Neuronal stem cell (in vitro differentiated cells): ENCODE data around the gene KLK2.

Experiments
- DNase-seq: peaks from one replicate; pipeline ENCODE4 v3.0.0-alpha.2; 2013; ENCODE audit warnings: low spot score
- H2AFZ ChIP-seq: one replicate; pipeline ENCODE4 v1.6.1; 2013; ENCODE audit warnings: mild to moderate bottlenecking, low read length, inconsistent platforms
- H2AK5ac ChIP-seq: 2 replicates; pipeline ENCODE4 v1.6.1; 2013; ENCODE audit warnings: low read depth, mild to moderate bottlenecking, inconsistent platforms, low read length, moderate library complexity, mixed read lengths
- H2BK120ac ChIP-seq: 2 replicates; pipeline ENCODE4 v1.6.1; 2013; ENCODE audit warnings: low read depth, mild to moderate bottlenecking, inconsistent platforms, low read length, moderate library complexity, mixed read lengths
- H2BK12ac ChIP-seq: one replicate; pipeline ENCODE4 v1.6.1; 2013; ENCODE audit warnings: low read length, inconsistent platforms
- H2BK15ac ChIP-seq: 2 replicates; pipeline ENCODE4 v1.6.1; 2013; ENCODE audit warnings: mild to moderate bottlenecking, low read length, inconsistent platforms, mixed read lengths
- H2BK5ac ChIP-seq: one replicate; pipeline ENCODE4 v1.6.1; 2013; ENCODE audit warnings: inconsistent platforms, mild to moderate bottlenecking, low read length, moderate library complexity
- H3K14ac ChIP-seq: one replicate; pipeline ENCODE4 v1.6.1; 2013; ENCODE audit warnings: low read length, inconsistent platforms
- H3K18ac ChIP-seq: 2 replicates; pipeline ENCODE4 v1.6.1; 2013; ENCODE audit warnings: low read length, inconsistent platforms
- H3K23ac ChIP-seq: 2 replicates; pipeline ENCODE4 v1.6.1; 2013; ENCODE audit warnings: low read depth, mild to moderate bottlenecking, mixed read lengths, low read length, inconsistent platforms; ENCODE audit not compliant: poor library complexity
- H3K27ac ChIP-seq: replicated peaks from 3 replicates; pipeline ENCODE4 v1.5.1; 2013; ENCODE audit warnings: low read length, inconsistent platforms
- H3K27me3 ChIP-seq, 3 experiments: 2 replicates each; pipeline ENCODE4 v1.6.1; 2013; ENCODE audit warnings: low read length in 3 of 3, mild to moderate bottlenecking in 2 of 3, inconsistent platforms in 1 of 3, low read depth in 1 of 3, mixed read lengths in 1 of 3, moderate library complexity in 1 of 3; ENCODE audit not compliant: control insufficient read depth in 3 of 3, insufficient read depth in 3 of 3
- H3K36me3 ChIP-seq, 2 donors: replicated peaks in 1 of 2; 2 replicates each; pipeline ENCODE4 v1.6.1; 2013; ENCODE audit warnings: low read length in 2 of 2; ENCODE audit not compliant: control insufficient read depth in 2 of 2, insufficient read depth in 2 of 2
- H3K4ac ChIP-seq: 2 replicates; pipeline ENCODE4 v1.6.1; 2013; ENCODE audit warnings: inconsistent platforms, mild to moderate bottlenecking, low read length, moderate library complexity
- H3K4me1 ChIP-seq, 2 donors: 1 replicate in 1 of 2; 2 replicates in 1 of 2; pipeline ENCODE4 v1.6.1; 2013; ENCODE audit warnings: low read length in 2 of 2, low read depth in 1 of 2; ENCODE audit not compliant: control insufficient read depth in 2 of 2, insufficient read depth in 1 of 2
- H3K4me2 ChIP-seq: one replicate; pipeline ENCODE4 v1.6.1; 2013; ENCODE audit warnings: mild to moderate bottlenecking, low read length, inconsistent platforms; ENCODE audit not compliant: insufficient read depth, poor library complexity, severe bottlenecking
- H3K4me3 ChIP-seq, 2 donors: 2 replicates each; pipeline ENCODE4 v1.5.1; 2013; ENCODE audit warnings: low read length in 2 of 2, mild to moderate bottlenecking in 2 of 2, inconsistent platforms in 1 of 2, moderate library complexity in 1 of 2
- H3K79me1 ChIP-seq: one replicate; pipeline ENCODE4 v1.6.1; 2013; ENCODE audit warnings: low read depth, mild to moderate bottlenecking, inconsistent platforms, low read length, moderate library complexity
- H3K9ac ChIP-seq: one replicate; pipeline ENCODE4 v1.6.1; 2013; ENCODE audit warnings: mild to moderate bottlenecking, low read depth, low read length, inconsistent platforms; ENCODE audit not compliant: poor library complexity
- H3K9me3 ChIP-seq, 2 donors: replicated peaks in 1 of 2; 2 replicates each; pipeline versions ENCODE3 to v1.6.1; 2013; ENCODE audit warnings: low read length in 2 of 2, mild to moderate bottlenecking in 2 of 2, inconsistent platforms in 1 of 2, low read depth in 1 of 2, mixed read lengths in 1 of 2, moderate library complexity in 1 of 2; ENCODE audit not compliant: control insufficient read depth in 2 of 2, insufficient read depth in 1 of 2
- H4K8ac ChIP-seq: one replicate; pipeline ENCODE4 v1.6.1; 2013; ENCODE audit warnings: low read depth, mild to moderate bottlenecking, inconsistent platforms, low read length, moderate library complexity
- H4K91ac ChIP-seq: one replicate; pipeline ENCODE4 v1.6.1; 2013; ENCODE audit warnings: low read length, low read depth, mild to moderate bottlenecking, inconsistent platforms; ENCODE audit not compliant: poor library complexity
- WGBS, 2 donors: extraction: QIAGEN DNeasy Blood & Tissue Kit; methylation state at CpG; one replicate each; pipeline ENCODE4 v1.1.7; 2013; ENCODE audit warnings: missing lambda C conversion rate in 2 of 2, mixed read lengths in 1 of 2; ENCODE audit not compliant: insufficient read length in 2 of 2, insufficient replicate concordance in 1 of 2; ENCODE audit errors: extremely low coverage in 2 of 2; 5-methylcytosine and 5-hydroxymethylcytosine counted together

The KLK2 gene

DNA sequence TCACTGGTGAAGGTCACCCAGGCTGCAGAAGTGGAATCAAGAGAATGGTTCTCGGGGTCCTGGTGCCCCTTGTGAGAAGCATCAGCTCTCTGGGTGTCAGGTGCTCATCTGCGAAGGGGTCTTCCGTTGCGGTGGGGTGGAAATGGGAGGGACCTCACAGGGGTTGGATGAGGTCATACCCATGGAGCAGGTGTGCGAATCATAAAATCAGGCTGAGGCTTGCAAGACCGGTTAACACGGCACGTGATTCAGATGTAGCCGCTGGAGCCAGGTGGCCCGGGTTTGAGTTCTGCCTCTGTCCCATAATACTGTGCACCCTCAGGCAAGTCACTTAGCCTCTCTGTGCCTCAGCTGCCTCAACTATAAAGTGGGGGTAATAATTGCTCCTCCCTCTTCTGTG, 35.9 kb upstream of the KLK2 start:
- H4K91ac ChIP-seq: no peak overlapping the region
- no peak overlapping the region for H2AK5ac ChIP-seq
- no peak for DNase-seq
- no peak overlapping the region for H2BK15ac ChIP-seq
- H3K9ac ChIP-seq: no peak overlapping the region
- no CpG with 5 or more reads among the region's 10 CpGs for WGBS, 2 donors
- no peak overlapping the region for H2AFZ ChIP-seq
- H3K27me3 ChIP-seq: peaks cover 0 to 33% (median 26%) of the 10 kb centered on the region in 3 experiments
- H3K14ac ChIP-seq: no peak overlapping the region
- no peaks in the 10 kb centered on the region for H3K79me1 ChIP-seq
- no peak overlapping the region for H3K23ac ChIP-seq
- peaks cover 0 to 4% of the 10 kb centered on the region in 2 donors for H3K9me3 ChIP-seq
- no peak overlapping the region for H4K8ac ChIP-seq
- no peak overlapping the region for H2BK12ac ChIP-seq
- H2BK120ac ChIP-seq: no peak overlapping the region
- no peak overlapping the region for H3K4ac ChIP-seq
- H3K4me1 ChIP-seq: peaks cover 0 to 3% of the 10 kb centered on the region in 2 donors
- no peak overlapping the region for H3K4me3 ChIP-seq
- H3K4me2 ChIP-seq: no peak overlapping the region
- H3K27ac ChIP-seq: no peak overlapping the region
- H3K36me3 ChIP-seq: no peaks in the 10 kb centered on the region
- no peak overlapping the region for H3K18ac ChIP-seq
- no peak overlapping the region for H2BK5ac ChIP-seq

DNA sequence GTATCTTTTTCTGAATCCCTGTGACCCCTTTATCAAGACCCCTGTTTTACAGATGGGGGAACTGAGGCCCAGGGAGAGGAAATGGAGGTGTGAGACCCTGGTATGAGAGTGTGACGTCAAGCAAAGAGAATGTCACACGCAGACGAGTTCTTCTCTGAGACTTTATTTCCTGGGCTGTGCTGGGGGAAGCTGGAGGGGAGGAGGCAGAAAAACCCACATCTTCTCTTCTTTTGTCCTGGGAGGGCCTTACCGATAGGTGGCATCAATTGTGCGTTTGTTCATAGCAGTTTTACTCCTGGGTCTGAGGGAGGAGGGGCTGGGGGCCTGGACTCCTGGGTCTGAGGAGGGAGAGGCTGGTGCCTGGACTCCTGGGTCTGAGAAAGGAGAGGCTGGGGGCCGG, 35.0 kb upstream of the KLK2 start:
- WGBS, 2 donors: no CpG with 5 or more reads among the region's 6 CpGs
- Histone ChIP-seq H3K9ac (no peak overlapping the region), H3K36me3 (no peaks in the 10 kb centered on the region), H4K91ac (no peak overlapping the region), H3K27ac (no peak overlapping the region), H3K27me3 (peaks cover 0 to 32% (median 28%) of the 10 kb centered on the region in 3 experiments), H2BK12ac (no peak overlapping the region), H4K8ac (no peak overlapping the region), H2AK5ac (no peak overlapping the region), H3K4me3 (no peak overlapping the region), H3K9me3 (peaks cover 0 to 4% of the 10 kb centered on the region in 2 donors), H2AFZ (no peak overlapping the region), H3K4ac (no peak overlapping the region), H2BK15ac (no peak overlapping the region), H3K4me2 (no peak overlapping the region), H2BK5ac (no peak overlapping the region), H3K18ac (no peak overlapping the region), H2BK120ac (no peak overlapping the region), H3K23ac (no peak overlapping the region), H3K14ac (no peak overlapping the region), H3K79me1 (no peaks in the 10 kb centered on the region), H3K4me1 (peaks cover 0 to 3% of the 10 kb centered on the region in 2 donors)
- no peak for DNase-seq

DNA sequence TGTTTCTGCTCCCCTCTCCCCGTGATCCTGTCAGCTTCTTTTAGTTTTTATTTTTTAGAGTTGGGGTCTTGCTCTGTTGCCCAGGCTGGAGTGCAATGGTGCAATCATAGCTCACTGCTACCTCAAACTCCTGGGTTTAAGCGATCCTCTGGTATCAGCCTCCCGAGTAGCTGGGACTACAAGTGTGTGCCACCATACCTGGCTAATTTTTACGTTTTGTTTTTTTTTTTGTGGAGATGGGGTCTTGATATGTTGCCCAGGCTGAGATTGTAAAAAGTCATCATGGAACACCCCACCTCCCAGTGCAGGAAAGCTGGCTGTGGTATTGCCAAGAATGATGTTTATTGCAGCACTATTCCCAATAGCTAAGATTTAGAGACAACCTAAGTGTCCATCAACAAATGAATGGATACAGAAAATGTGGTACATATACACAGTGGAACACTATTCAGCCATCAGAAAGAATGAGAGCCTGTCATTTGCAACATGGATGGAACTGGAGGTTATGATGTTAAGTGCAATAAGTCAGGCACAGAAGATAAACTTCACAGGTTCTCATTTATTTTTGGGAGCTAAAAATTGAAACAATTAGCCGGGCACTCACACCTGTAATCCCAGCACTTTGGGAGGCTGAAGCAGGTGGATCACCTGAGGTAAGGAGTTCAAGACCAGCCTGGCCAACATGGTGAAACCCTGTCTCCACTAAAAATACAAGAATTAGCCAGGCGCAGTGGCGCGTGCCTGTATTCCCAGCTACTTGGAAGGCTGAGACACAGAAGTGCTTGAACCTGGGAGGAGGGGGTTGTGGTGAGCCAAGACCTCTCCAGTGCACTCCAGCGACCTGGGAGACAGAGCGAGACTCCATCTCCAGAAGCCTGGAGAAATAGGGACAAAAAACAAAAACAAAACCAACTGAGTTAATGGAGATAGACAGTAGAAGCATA, 33.3 kb upstream of the KLK2 start:
- Histone ChIP-seq H3K4me2 (no peak overlapping the region), H3K14ac (no peak overlapping the region), H3K23ac (no peak overlapping the region), H3K18ac (no peak overlapping the region), H3K4ac (no peak overlapping the region), H4K8ac (no peak overlapping the region), H3K36me3 (no peaks in the 10 kb centered on the region), H2AFZ (no peak overlapping the region), H2BK15ac (no peak overlapping the region), H2BK12ac (no peak overlapping the region), H3K4me1 (peaks cover 0 to 3% of the 10 kb centered on the region in 2 donors), H3K27me3 (peaks cover 0 to 24% (median 24%) of the 10 kb centered on the region in 3 experiments), H2AK5ac (no peak overlapping the region), H3K9me3 (peaks cover under 1 to 2% of the 10 kb centered on the region in 2 donors), H2BK5ac (no peak overlapping the region), H3K4me3 (no peak overlapping the region), H4K91ac (no peak overlapping the region), H3K79me1 (no peaks in the 10 kb centered on the region), H3K9ac (no peak overlapping the region), H3K27ac (no peak overlapping the region), H2BK120ac (no peak overlapping the region)
- DNase-seq: no peak
- WGBS, 2 donors: no CpG with 5 or more reads among the region's 10 CpGs

DNA sequence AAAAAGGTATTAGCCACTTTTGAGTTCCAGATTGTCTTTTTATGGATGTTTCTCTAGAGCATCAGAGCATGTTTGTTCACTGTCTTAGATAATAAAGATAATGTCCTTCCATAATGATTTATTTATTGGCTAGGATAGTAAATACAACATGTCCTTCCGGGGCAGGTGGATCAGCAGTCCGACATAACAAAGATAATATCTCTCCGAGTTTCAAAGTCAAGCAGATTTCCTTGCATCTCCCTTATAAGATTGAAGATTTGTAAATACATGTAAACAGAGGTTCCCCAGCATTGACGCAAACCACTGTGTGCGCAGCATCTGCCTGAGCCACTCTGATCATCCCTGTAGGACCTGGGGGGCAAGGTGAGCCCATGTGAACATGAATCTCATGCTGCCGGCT, 31.1 kb upstream of the KLK2 start:
- no peak overlapping the region for H4K8ac ChIP-seq
- no peak for DNase-seq
- H2BK15ac ChIP-seq: no peak overlapping the region
- no peak overlapping the region for H3K4ac ChIP-seq
- no peak overlapping the region for H2BK120ac ChIP-seq
- H3K9me3 ChIP-seq: peaks cover 0 to 2% of the 10 kb centered on the region in 2 donors
- no peak overlapping the region for H2BK5ac ChIP-seq
- peaks cover 0 to 4% (median 4%) of the 10 kb centered on the region in 3 experiments for H3K27me3 ChIP-seq
- WGBS, 2 donors: no CpG with 5 or more reads among the region's 6 CpGs
- H3K36me3 ChIP-seq: no peaks in the 10 kb centered on the region
- H3K18ac ChIP-seq: no peak overlapping the region
- H3K14ac ChIP-seq: no peak overlapping the region
- H3K27ac ChIP-seq: no peak overlapping the region
- H3K4me1 ChIP-seq: peaks cover 0 to 3% of the 10 kb centered on the region in 2 donors
- H2AK5ac ChIP-seq: no peak overlapping the region
- H3K4me3 ChIP-seq: no peak overlapping the region
- no peak overlapping the region for H3K9ac ChIP-seq
- no peak overlapping the region for H3K4me2 ChIP-seq
- H3K79me1 ChIP-seq: no peaks in the 10 kb centered on the region
- H2BK12ac ChIP-seq: no peak overlapping the region
- no peak overlapping the region for H4K91ac ChIP-seq
- H2AFZ ChIP-seq: no peak overlapping the region
- H3K23ac ChIP-seq: no peak overlapping the region
